GM19025 (cell line): ENCODE data around the gene TRIM7.

Source experiments
- ATAC-seq: cut with Tn5 transposase; IDR thresholded peaks from one replicate; pipeline ENCODE4 v1.9.1; 2021; ENCODE audit warnings: mild to moderate bottlenecking, low read depth, moderate library complexity; ENCODE audit not compliant: unreplicated experiment

Gene TRIM7

DNA sequence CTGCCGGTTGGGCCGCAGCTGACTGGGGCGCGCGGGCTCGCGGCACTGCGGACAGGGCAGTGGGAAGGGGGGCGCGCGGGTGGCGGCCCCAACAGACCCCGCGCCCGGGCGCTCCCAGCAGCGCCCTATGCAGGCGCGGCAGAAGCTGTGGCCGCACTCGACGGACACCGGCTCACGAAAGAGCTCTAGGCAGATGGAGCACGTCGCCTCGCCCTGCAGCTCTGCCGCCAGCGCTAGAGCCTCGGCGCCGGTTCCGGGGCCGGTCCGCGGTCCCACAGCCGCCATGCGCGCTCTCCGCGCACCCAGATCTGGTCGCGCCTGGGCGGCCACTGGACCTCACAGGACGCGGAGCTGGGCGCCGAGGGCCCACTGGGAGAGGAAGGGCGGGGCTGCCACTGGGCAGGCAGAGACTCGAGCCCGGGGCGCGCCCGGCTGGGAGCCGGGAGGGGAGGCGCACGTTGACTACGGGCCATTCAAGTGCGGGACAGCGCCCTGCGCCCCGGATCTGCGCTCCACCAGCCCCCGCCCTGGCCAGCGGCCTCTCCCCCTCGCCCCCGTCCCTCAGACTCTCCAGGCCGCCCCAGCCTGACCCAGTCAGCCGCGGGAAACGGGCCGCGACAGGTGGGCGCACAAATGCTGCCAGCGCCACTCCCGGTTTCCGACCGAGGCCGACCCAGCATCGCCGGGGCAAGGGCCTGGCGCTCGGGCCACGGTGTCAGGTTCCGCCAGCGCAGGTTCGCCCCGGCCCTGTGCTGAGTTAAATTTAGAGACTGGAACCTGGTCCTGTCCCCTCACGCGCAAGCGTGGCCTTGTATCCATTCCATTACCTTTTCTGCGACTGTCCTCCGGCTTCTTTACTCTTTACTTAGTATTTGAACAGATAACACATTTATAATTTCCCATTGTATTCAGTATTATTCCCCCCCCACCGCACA, at the start of gene TRIM7:
TSS of gene TRIM7 (minus strand) at position 371 of the 935 bp plus-strand sequence. CDS start at position 285, 86 bp downstream.
- no peak for ATAC-seq

DNA sequence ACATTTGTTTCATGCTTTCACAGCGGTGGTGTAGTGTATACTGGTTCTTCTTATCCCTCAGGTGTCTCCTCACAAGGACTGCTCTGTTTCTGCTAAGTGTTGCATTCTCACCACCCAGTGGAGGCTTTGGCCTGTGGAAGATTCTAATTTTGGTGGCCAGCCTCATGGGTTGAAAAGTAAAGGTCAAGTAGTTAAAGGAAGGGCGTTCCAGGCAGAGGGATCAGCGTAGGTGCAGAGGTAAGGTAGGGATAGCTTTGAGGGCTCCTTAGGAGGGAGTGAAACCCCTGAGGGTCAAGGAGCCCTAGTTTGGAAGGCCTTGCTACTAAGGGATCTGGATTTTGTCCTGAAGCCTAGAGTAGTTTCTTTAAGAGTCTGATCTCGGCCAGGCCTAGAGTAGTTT, 43.3 kb upstream of the TRIM7 start:
- ATAC-seq: no peak

GRCh38 chr5:181246276-181247049, 41.5 kb upstream of the TRIM7 start:
- peak; percentile 38 for ATAC-seq

GRCh38 chr5:181245427-181246275, 40.7 kb upstream of the TRIM7 start:
- ATAC-seq: no peak

GRCh38 chr5:181243564-181244343, 38.8 kb upstream of the TRIM7 start, which contains the start of gene RACK1:
RACK1 (minus strand) TSS chr5:181243906; CDS start chr5:181243800, 106 bp downstream.
- peak; percentile 62 for ATAC-seq

- ATAC-seq: no peak
Observed at GRCh38 chr5:181243018-181243563, 38.1 kb upstream of the TRIM7 start.

DNA sequence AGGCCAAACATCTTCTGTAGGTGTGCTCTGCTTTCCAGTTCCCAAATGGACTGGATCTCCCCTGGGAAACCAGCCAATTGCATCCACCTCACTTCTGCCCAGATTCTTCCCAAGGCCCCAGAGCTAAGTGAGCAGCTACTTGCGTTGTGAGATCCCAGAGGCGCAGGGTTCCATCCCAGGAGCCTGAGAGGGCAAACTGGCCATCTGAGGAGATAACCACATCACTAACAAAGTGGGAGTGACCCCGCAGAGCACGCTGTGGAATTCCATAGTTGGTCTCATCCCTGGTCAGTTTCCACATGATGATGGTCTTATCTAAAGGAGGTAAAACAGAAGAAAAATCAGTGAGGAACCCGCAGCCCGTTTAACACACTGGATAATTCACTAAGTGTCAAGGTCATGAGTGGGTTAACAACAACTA, 37.0 kb upstream of the TRIM7 start:
- ATAC-seq: no peak

DNA sequence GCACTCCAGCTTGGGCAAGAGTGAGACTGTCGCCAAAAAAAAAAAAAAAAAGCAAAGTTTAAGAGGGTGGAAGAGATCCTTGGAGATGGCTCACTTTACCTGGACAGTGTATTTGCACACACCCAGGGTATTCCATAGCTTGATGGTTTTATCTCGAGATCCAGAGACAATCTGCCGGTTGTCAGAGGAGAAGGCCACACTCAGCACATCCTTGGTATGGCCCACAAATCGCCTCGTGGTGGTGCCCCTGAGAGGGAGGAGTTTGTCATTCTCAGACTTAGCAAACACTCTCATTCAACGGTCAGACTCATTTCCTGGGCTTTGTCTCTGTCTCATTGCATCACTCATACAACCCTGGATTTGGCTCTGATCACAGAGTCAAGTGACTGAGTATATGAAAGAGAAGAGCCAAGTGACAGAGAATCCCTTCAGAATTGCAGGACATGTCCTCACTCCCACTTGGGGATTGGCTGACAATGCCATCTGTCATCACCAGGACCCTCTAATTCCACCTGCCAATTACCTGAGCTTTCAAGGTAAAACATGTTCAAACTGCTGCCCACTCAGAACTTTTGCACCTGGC, 36.5 kb upstream of the TRIM7 start:
- no peak for ATAC-seq

DNA sequence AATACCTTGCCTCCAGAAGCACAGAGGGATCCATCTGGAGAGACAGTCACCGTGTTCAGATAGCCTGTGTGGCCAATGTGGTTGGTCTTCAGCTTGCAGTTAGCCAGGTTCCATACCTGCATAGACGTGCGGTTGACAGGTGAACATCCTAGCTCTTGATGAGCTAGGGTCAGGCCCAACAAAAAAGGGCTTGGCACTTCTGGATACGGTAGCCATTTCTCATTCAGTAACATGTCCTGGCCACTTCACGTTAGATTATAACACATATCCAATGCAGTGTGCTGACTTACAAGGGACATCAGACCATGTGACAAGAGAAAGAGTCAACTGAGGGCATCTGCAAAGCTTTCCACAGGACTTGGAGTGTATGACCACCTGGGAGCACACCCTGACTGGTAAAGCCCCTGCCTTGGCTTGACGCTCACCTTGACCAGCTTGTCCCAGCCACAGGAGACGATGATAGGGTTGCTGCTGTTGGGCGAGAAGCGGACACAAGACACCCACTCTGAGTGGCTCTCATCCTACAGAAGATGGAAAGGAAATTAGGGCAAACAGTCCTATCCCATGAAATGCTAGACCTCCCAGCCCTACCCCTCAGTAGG, 34.2 kb upstream of the TRIM7 start:
- no peak for ATAC-seq

GRCh38 chr5:181237729-181238385, 32.9 kb upstream of the TRIM7 start:
- no peak for ATAC-seq

- no peak for ATAC-seq
Observed at GRCh38 chr5:181236954-181237641, 32.1 kb upstream of the TRIM7 start.

DNA sequence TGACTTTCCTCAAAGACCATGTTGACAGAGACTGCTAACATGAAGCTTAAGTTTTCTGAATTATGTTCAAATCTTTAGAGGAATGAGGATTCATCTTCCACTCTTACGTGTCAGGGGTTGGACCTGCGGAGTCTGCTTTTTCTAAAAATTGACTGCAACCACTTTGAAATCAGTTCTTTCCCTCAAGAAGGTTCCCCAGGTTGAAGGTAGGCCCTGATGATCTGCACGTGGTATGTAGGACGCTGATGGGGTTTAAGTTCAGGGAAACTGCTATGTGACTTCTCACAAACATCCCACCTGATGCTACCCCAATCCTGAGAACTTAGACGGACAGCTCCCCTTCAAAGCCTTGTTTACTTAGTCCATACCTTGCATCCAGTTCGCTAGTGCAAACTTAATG, 31.5 kb upstream of the TRIM7 start:
- ATAC-seq: no peak

DNA sequence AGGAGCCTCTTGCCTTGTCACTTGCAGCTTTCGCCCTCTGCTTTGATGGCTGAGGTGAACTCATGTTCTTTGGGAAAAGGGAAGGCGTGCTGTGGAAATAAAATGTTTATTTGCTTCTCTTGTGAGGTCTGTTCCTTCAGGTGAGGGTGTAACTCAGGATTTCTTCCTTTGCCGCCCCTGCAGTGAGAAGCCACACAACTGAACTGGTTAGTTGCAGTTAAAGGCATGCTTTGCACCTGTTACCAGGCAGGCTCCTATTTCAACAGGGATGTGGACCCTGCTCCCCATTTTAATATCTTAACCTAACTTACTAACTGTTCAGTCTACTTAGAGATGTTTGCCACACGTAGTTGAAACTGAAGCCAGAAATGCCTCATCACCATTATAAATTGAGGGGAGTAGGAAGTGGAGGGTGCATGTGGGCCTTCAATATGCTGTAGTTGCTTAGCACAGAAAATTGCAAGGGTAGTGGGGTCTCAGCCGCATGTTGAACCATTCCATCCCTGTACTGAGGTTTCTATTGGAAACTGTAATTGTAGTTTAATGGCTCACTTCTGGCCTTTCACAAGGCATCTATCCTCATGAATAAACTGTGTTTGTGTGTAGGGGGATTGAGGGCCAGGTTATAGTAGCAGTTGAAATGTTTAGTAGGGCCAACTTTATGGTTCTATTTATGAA, 30.8 kb upstream of the TRIM7 start:
- ATAC-seq: no peak

DNA sequence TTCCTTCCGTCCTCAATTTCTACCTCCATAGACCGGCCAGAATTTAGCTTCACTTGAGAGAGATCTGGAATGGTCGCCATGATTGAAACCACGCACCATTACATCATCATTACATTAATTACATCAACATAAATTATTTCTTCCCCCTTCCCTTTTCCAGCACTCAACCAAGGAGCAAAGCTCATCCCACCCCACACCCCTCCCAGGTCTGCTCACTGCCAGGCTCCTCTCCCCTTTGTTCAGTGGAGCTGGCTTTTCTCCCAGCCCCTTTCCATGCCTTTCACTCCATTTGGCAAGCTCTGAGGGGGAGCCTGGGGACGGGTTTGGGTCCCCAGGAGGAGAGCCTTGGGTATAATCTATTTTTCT, 30.3 kb upstream of the TRIM7 start:
- no peak for ATAC-seq

- ATAC-seq: no peak
Observed at GRCh38 chr5:181234455-181235306, 29.7 kb upstream of the TRIM7 start.

DNA sequence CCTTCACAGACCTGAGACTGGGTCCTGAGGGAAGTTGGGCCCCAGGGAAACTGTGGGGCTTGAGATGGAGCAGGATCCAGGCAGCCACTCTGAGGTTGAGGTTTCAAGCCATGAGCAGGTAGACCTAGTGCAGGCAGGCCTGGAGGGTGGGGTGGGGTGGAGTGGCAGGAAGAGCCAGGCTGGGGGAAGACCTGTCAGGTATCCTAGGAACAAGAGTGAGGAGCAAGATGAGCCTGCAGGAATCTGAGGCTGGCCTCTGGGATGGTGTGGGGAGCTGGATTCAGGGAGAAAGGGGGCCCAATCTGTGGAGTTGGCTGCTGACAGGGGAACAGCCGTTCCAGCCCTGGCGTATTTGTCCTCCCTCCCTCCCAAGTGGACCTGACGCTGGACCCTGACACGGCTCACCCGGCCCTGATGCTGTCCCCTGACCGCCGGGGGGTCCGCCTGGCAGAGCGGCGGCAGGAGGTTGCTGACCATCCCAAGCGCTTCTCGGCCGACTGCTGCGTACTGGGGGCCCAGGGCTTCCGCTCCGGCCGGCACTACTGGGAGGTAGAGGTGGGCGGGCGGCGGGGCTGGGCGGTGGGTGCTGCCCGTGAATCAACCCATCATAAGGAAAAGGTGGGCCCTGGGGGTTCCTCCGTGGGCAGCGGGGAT, 28.9 kb upstream of the TRIM7 start:
- ATAC-seq: no peak
